Spinal cord (tissue), 10 donors: ENCODE measurements around the gene GMEB1. TPM values are rescaled to one million over a fixed set of nuclear protein-coding genes. Genes with fewer than 3 reads are reported as not detected.
"Not testable (repeated sequence)": the region's sequence is repeated elsewhere in the genome, so short reads cannot be mapped to it uniquely, and the experiment has no call there.

Source experiments
- DNase-seq, 6 donors: peaks; one replicate each; pipeline versions ENCODE4 v3.0.0 to v3.0.0-alpha.2; 2013 to 2015; ENCODE audit warnings: low spot score in 6 of 6, low read depth in 4 of 6
- H3K27ac ChIP-seq: one replicate; pipeline ENCODE4 v1.5.1; 2013; ENCODE audit warnings: low read depth, low read length, control low read depth
- H3K27me3 ChIP-seq: one replicate; pipeline ENCODE4 v1.6.1; 2013; ENCODE audit warnings: low read length; ENCODE audit not compliant: control insufficient read depth, insufficient read depth
- H3K36me3 ChIP-seq: one replicate; pipeline ENCODE4 v1.6.1; 2013; ENCODE audit warnings: low read length; ENCODE audit not compliant: control insufficient read depth, insufficient read depth
- H3K4me1 ChIP-seq: one replicate; pipeline ENCODE4 v1.6.1; 2013; ENCODE audit warnings: low read length; ENCODE audit not compliant: control insufficient read depth, insufficient read depth
- H3K4me3 ChIP-seq: one replicate; pipeline ENCODE4 v1.5.1; 2013; ENCODE audit warnings: low read depth, low read length, control low read depth
- H3K9me3 ChIP-seq: one replicate; pipeline ENCODE4 v1.6.1; 2013; ENCODE audit warnings: low read length; ENCODE audit not compliant: control insufficient read depth, insufficient read depth
- WGBS: methylation state at CpG from one replicate; pipeline ENCODE4 v1.1.5; 2013; ENCODE audit warnings: missing lambda C conversion rate; ENCODE audit not compliant: insufficient coverage; 5-methylcytosine and 5-hydroxymethylcytosine counted together
- polyA plus RNA-seq, 2 donors: library from polyadenylated mRNA; unstranded; fragments of 120-200 nt; gene quantifications; one replicate each; pipeline ENCODE4 v1.2.1, GENCODE V29; 2013; ENCODE audit not compliant: insufficient read length in 2 of 2
- total RNA-seq, 2 donors: library from RNA; depleted of rRNA in 1 of 2; stranded (reverse); fragments of 120-200 nt in 1 of 2; fragments of >200 nt in 1 of 2; gene quantifications; one replicate each; pipeline versions ENCODE4 v1.2.3 to v1.2.4, GENCODE V29; 2013 to 2014
- donor health status: healthy.

Gene GMEB1
- total and polyA plus RNA-seq, 4 donors, result 7.3 to 12.7 (median 10.3) TPM

DNA sequence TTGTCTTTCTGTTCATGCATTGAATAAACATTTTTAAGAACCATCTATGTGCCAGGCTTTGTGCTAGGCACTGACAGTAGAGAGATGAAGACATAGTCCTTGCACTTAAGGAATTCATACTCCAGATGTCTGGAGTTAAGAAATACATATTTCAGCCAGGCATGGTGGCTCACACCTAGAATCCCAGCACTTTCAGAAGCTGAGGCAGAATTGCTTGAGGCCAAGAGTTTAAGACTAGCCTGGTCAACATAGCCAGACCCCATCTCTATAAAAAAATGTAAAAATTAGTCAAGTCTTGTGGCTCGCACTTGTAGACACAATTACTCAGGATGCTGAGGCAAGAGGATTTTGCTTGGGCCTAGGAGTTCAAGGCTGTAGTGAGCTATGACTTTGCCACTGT lies 49.6 kb downstream of the GMEB1 start:
- Histone ChIP-seq H3K4me3 (no peak overlapping the region), H3K27ac (no peak overlapping the region), H3K27me3 (no peaks in the 10 kb centered on the region), H3K4me1 (no peaks in the 10 kb centered on the region), H3K9me3 (no peaks in the 10 kb centered on the region), H3K36me3 (peaks cover 19% of the 10 kb centered on the region)
- no CpG with 5 or more reads among the region's 1 CpG for WGBS
- DNase-seq, result no peak

DNA sequence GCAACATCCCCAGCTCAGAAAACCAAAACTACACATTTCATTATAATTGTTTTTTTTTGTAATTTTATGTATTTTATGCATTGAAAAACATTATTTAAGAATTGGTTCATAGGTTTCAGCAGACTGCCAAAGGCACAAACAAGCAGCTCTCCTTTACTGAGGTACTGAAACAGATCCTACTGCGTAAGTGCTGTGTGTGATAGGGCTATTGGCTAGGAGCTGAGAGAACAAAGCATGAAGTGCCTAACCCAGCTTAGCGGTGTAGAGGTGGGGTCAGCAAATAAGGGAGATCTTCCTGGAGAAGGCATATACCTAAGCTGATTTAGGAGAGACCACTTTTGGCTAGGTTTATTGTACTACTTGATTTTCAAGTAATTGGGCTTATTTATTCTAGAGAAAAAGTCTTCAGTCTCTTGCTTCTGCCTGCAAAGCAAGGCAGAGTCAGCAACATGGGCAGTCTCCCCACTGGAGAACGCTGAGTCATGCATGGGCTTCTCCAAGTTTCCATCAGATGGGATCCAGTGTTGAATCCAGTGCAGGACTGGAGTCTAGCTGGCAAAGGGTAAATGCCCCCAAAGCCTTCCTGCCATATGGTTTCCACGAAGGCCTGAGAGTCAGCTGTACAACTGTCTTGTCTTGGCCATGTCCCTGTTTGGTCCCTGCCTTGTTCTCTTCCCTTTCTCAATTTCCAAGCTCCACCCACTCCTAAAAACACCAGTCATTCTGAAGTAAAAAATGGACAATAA lies 50.2 kb downstream of the GMEB1 start:
- Histone ChIP-seq H3K4me1 (no peaks in the 10 kb centered on the region), H3K27ac (no peak overlapping the region), H3K4me3 (no peak overlapping the region), H3K9me3 (no peaks in the 10 kb centered on the region), H3K27me3 (no peaks in the 10 kb centered on the region), H3K36me3 (peaks cover 16% of the 10 kb centered on the region)
- WGBS, result 71% methylated on average over 3 of the region's 4 CpGs
- DNase-seq, result no peak

DNA sequence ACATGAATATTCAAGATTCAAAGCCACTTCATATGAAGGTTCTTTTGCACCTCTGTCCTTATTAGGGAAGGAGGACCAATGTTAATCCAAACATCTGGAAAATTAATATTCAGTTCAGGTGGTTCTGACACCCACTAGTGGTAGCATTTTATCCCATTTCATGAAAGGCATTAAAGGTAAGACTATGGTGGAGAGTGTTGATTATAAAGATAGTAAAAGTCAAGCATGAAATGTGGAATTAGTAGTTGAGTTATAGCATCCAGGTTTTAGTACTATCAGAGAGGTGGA lies 50.7 kb downstream of the GMEB1 start:
- no peak overlapping the region for H3K27ac ChIP-seq
- DNase-seq, result no peak
- no peak overlapping the region for H3K4me3 ChIP-seq
- H3K36me3 ChIP-seq, result peaks cover 11% of the 10 kb centered on the region
- H3K4me1 ChIP-seq, result no peaks in the 10 kb centered on the region
- H3K27me3 ChIP-seq, result no peaks in the 10 kb centered on the region
- H3K9me3 ChIP-seq, result no peaks in the 10 kb centered on the region

DNA sequence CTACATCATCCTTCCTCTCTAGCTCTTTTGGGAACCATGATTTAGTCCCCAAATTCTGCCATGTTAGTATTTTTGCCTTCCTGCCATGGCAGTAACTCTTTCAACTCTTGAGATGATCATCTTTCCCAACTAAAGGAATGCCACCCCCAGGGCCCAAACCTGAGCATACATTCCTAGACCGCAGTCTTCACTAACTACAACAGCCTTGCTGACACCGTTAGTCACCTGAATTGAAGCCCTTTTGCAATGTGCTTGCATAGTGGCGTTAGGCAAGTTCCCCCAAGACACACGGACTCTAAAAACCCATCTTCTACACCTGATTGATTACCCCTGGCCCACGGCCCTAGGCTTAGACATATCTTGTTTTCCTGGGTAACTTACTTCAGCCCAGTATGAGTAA lies 51.8 kb downstream of the GMEB1 start:
- peaks cover 4% of the 10 kb centered on the region for H3K36me3 ChIP-seq
- H3K4me1 ChIP-seq, result no peaks in the 10 kb centered on the region
- no peak overlapping the region for H3K4me3 ChIP-seq
- 84% methylated on average over 5 of the region's 5 CpGs for WGBS
- DNase-seq, result no peak
- H3K27ac ChIP-seq, result no peak overlapping the region
- H3K27me3 ChIP-seq, result no peaks in the 10 kb centered on the region
- H3K9me3 ChIP-seq, result no peaks in the 10 kb centered on the region

DNA sequence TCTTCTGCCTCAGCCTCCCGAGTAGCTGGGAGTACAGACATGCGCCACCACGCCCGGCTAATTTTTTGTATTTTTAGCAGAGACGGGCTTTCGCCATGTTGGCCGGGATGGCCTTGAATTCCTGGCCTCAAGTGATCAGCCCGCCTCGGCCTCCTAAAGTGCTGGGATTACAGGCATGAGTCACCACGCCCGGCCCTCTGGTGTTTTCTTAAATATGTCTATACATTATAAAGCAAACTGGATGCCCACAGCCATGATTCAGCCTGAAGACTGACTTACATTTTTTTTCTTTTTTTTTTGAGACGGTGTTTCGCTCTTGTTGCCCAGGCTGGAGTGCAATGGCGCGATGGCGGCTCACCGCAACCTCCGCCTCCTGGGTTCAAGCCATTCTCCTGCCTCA lies 53.3 kb downstream of the GMEB1 start:
- H3K4me1 ChIP-seq, H3K4me3 ChIP-seq, H3K36me3 ChIP-seq, DNase-seq, H3K9me3 ChIP-seq, H3K27me3 ChIP-seq, H3K27ac ChIP-seq: not testable (repeated sequence)
- WGBS, result 98% methylated on average over 14 of the region's 18 CpGs

DNA sequence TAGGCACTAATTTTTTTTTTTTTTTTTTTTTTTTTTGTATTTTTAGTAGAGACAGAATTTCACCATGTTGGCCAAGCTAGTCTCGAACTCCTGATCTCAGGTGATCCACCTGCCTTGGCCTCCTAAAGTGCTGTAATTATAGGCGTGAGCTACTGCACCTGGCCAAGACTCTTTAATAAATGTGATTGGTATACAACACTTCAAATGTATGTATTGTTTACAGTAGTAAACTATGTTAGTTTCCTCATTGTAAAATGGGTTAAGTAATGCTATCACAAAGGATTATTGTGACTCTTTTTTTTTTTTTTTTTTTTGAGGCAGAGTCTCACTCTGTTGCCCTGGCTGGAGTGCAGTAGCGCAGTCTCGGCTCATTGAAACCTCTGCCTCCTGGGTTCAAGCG lies 56.8 kb downstream of the GMEB1 start:
- H3K27me3 ChIP-seq, DNase-seq, H3K9me3 ChIP-seq, H3K27ac ChIP-seq, H3K4me3 ChIP-seq, H3K4me1 ChIP-seq, H3K36me3 ChIP-seq: not testable (repeated sequence)
- no CpG with 5 or more reads among the region's 5 CpGs for WGBS

DNA sequence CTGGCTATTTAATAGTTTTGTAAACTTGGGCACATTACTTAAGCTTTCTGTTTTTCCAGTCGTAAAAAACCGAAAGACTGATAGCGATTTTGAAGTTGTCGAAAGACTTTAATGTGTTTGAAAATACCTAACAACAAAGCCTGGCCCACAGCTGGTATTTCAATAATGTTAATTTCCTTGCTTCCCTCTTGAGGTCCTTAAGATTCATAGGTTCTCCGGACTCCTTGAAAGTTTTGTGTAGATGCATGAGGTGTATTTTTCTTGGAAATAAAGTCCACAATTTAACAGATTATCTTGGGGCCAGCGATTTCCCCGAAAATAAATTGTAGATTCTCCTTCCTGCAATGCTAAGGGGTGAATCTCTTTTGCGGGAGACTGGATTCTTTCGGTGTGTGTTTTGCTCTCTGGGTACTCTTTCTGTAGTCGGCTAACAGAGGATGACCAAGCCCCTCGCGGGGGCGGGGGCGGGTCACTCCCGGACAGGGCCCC lies 67.4 kb downstream of the GMEB1 start:
- peaks cover 10% of the 10 kb centered on the region for H3K4me1 ChIP-seq
- H3K27ac ChIP-seq, result peak overlapping the region; percentile 92
- H3K27me3 ChIP-seq, result no peaks in the 10 kb centered on the region
- H3K36me3 ChIP-seq, result peaks cover 15% of the 10 kb centered on the region
- H3K9me3 ChIP-seq, result no peaks in the 10 kb centered on the region
- 2% methylated on average over 8 of the region's 15 CpGs for WGBS
- DNase-seq, result no peak
- H3K4me3 ChIP-seq, result peak overlapping the region; percentile 89

DNA sequence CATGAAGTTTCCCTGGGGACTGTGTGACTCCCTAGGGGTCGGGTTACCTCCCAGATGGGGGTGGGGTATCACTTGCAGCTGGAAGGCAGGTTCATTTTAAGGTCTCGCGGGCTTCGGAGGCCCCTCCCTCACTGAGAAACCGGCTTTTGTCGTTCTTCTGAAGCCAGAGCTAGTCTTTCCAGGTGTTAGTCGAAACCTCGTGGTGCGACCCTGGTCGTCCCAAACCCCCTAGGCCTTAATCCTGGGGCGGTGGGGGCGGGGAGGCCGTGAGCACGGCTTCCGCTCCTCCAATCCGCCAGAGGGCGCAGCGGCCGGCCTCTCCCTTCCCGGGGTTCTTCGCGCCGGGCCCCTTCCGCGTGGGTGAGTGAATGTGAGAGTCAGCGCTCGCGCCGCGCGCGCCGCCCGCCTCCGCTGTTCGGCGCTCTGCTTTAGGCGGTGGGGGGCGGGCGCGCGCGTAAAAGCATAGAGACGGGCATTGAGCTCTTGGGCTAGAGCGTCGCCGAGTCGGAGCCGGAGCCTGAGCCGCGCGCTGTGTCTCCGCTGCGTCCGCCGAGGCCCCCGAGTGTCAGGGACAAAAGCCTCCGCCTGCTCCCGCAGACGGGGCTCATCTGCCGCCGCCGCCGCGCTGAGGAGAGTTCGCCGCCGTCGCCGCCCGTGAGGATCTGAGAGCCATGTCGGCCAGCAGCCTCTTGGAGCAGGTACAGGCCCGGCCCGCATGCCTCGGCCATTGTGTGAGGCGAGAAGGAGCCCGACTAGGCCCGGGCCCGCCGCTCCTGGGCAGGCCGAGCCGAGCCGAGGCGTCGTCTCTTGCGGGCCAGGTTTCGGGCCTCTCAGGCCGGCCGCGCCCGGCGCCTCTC lies 68.1 kb downstream of the GMEB1 start, which contains the start of gene YTHDF2:
TSS of gene YTHDF2 (plus strand) at position 491 of the 857 bp plus-strand sequence. CDS start at position 672, 181 bp downstream.
- peak; percentile 85 to 99 (median 97) for DNase-seq
- no peaks in the 10 kb centered on the region for H3K27me3 ChIP-seq
- H3K9me3 ChIP-seq, result no peaks in the 10 kb centered on the region
- peak within 1 kb of the TSS; percentile 92 for H3K27ac ChIP-seq
- H3K36me3 ChIP-seq, result peaks cover 20% of the 10 kb centered on the region
- peak within 1 kb of the TSS; percentile 89 for H3K4me3 ChIP-seq
- peaks cover 10% of the 10 kb centered on the region for H3K4me1 ChIP-seq
- under 1% methylated on average over 92 of the region's 92 CpGs for WGBS

DNA sequence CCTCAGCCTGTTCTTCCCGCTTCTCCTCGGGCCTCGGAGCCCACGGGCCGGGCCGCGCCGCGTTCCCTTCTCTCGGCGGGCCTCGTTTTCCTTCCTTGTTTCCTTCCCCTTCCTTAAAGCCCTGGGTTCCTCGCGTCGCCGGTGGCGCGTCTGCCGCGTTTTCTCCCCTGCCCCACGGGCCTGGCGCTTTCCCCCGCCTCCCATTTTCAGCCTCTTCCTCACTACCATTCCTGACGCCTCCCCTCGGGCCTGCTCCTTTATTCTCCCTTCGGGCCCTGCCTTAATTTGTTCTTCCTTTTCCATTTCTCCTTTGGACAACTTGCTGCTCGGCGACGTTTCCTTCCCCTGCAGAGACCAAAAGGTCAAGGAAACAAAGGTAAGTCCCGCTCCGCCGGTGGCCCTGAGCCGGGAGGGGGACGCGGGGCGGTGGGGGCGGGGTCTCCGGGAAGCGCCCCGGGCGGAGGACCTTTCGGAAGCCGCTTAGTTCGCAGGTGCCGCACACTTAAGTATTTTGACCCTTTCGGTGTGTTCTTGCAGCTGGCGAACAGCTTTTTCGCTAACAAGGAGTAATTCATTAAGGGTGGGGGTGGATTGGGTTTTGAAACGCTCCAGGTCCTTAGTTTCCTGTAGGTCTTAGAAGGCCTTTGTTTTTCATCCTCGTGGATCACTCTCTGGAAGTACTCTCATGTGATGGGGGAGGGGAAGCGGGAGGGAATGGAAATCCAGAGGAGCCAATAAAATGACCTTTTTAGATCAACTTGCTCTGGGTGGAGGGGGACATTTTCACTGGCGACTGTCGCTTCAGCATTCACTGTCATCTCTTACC lies 68.9 kb downstream of the GMEB1 start:
- Histone ChIP-seq H3K4me3 (peak overlapping the region; percentile 89), H3K27ac (peak overlapping the region; percentile 92), H3K27me3 (no peaks in the 10 kb centered on the region), H3K9me3 (no peaks in the 10 kb centered on the region), H3K36me3 (peaks cover 27% of the 10 kb centered on the region), H3K4me1 (peaks cover 10% of the 10 kb centered on the region)
- peak in 5 of 6 donors; percentile 17 to 59 (median 26) for DNase-seq
- 0% methylated on average over 51 of the region's 53 CpGs for WGBS
